Effector memory CD4-positive, alpha-beta T cell (primary cell): ENCODE data around the gene CEACAM8.
"Not testable (repeated sequence)": the region's sequence is repeated elsewhere in the genome, so short reads cannot be mapped to it uniquely, and the experiment has no call there.

ENCODE experiments used
- DNase-seq, 3 donors: peaks; one replicate each; pipeline ENCODE4 v3.0.0-alpha.2; 2020
- H3K27ac ChIP-seq: 2 replicates; pipeline ENCODE4 v1.7.0; 2013; ENCODE audit warnings: mild to moderate bottlenecking, low read length, moderate library complexity; ENCODE audit not compliant: insufficient read depth, poor library complexity, severe bottlenecking
- H3K27me3 ChIP-seq: replicated peaks from 2 replicates; pipeline ENCODE4 v1.7.0; 2013; ENCODE audit warnings: mild to moderate bottlenecking, low read length; ENCODE audit not compliant: insufficient read depth, control insufficient read depth, poor library complexity, severe bottlenecking
- H3K36me3 ChIP-seq: 2 replicates; pipeline ENCODE4 v1.7.0; 2013; ENCODE audit warnings: mild to moderate bottlenecking, low read length, moderate library complexity; ENCODE audit not compliant: control insufficient read depth, insufficient read depth
- H3K4me1 ChIP-seq: 2 replicates; pipeline ENCODE4 v1.7.0; 2013; ENCODE audit warnings: low read length, mild to moderate bottlenecking; ENCODE audit not compliant: control insufficient read depth, insufficient read depth, poor library complexity, severe bottlenecking
- H3K4me3 ChIP-seq: 2 replicates; pipeline ENCODE4 v1.7.0; 2013; ENCODE audit warnings: low read length, low read depth, mild to moderate bottlenecking; ENCODE audit not compliant: insufficient read depth, poor library complexity, severe bottlenecking
- H3K9me3 ChIP-seq: 2 replicates; pipeline ENCODE4 v1.7.0; 2013; ENCODE audit warnings: mild to moderate bottlenecking, low read length, moderate library complexity; ENCODE audit not compliant: control insufficient read depth

Gene CEACAM8

GRCh38 chr19:42557386-42557871, 37.3 kb downstream of the CEACAM8 start:
- not testable (repeated sequence) for DNase-seq, H3K27me3 ChIP-seq, H3K9me3 ChIP-seq, H3K4me1 ChIP-seq, H3K4me3 ChIP-seq, H3K27ac ChIP-seq, H3K36me3 ChIP-seq

GRCh38 chr19:42555801-42556200, 38.9 kb downstream of the CEACAM8 start:
- Histone ChIP-seq H3K27me3 (peaks cover 3% of the 10 kb centered on the region), H3K4me3 (no peak overlapping the region), H3K4me1 (no peaks in the 10 kb centered on the region), H3K27ac (no peak overlapping the region), H3K36me3 (no peaks in the 10 kb centered on the region), H3K9me3 (no peaks in the 10 kb centered on the region)
- no peak for DNase-seq

- Histone ChIP-seq H3K36me3 (no peaks in the 10 kb centered on the region), H3K27ac (no peak overlapping the region), H3K9me3 (no peaks in the 10 kb centered on the region), H3K4me1 (no peaks in the 10 kb centered on the region), H3K27me3 (peaks cover 3% of the 10 kb centered on the region), H3K4me3 (no peak overlapping the region)
- no peak for DNase-seq
These were observed 39.4 kb downstream of the CEACAM8 start for GRCh38 chr19:42555317-42555716.

GRCh38 chr19:42554046-42554575, 40.6 kb downstream of the CEACAM8 start:
- Histone ChIP-seq H3K9me3 (no peaks in the 10 kb centered on the region), H3K4me1 (no peaks in the 10 kb centered on the region), H3K36me3 (no peaks in the 10 kb centered on the region), H3K27ac (no peak overlapping the region), H3K27me3 (peaks cover 3% of the 10 kb centered on the region), H3K4me3 (no peak overlapping the region)
- DNase-seq, result no peak

GRCh38 chr19:42553292-42554045, 41.3 kb downstream of the CEACAM8 start:
- H3K4me1 ChIP-seq, result no peaks in the 10 kb centered on the region
- no peak for DNase-seq
- no peak overlapping the region for H3K4me3 ChIP-seq
- H3K27ac ChIP-seq, result no peak overlapping the region
- H3K36me3 ChIP-seq, result no peaks in the 10 kb centered on the region
- H3K27me3 ChIP-seq, result peaks cover 3% of the 10 kb centered on the region
- no peaks in the 10 kb centered on the region for H3K9me3 ChIP-seq

- Histone ChIP-seq H3K9me3 (no peaks in the 10 kb centered on the region), H3K4me1 (no peaks in the 10 kb centered on the region), H3K27ac (no peak overlapping the region), H3K4me3 (no peak overlapping the region), H3K27me3 (peaks cover 3% of the 10 kb centered on the region), H3K36me3 (no peaks in the 10 kb centered on the region)
- DNase-seq, result no peak
These were observed 42.3 kb downstream of the CEACAM8 start for GRCh38 chr19:42552086-42553065.

- not testable (repeated sequence) for H3K9me3 ChIP-seq, H3K27ac ChIP-seq, H3K36me3 ChIP-seq, H3K4me1 ChIP-seq, H3K27me3 ChIP-seq, DNase-seq, H3K4me3 ChIP-seq
These were observed 44.2 kb downstream of the CEACAM8 start for GRCh38 chr19:42550521-42550920.

- not testable (repeated sequence) for H3K27ac ChIP-seq, H3K4me3 ChIP-seq, DNase-seq, H3K9me3 ChIP-seq, H3K4me1 ChIP-seq, H3K36me3 ChIP-seq, H3K27me3 ChIP-seq
These were observed 45.7 kb downstream of the CEACAM8 start for GRCh38 chr19:42549067-42549466.

GRCh38 chr19:42548552-42548951, 46.2 kb downstream of the CEACAM8 start:
- Histone ChIP-seq H3K4me3 (no peak overlapping the region), H3K27me3 (no peaks in the 10 kb centered on the region), H3K36me3 (no peaks in the 10 kb centered on the region), H3K4me1 (no peaks in the 10 kb centered on the region), H3K9me3 (no peaks in the 10 kb centered on the region), H3K27ac (no peak overlapping the region)
- DNase-seq, result no peak

- Histone ChIP-seq H3K27ac (no peak overlapping the region), H3K4me1 (no peaks in the 10 kb centered on the region), H3K36me3 (no peaks in the 10 kb centered on the region), H3K4me3 (no peak overlapping the region), H3K27me3 (no peaks in the 10 kb centered on the region), H3K9me3 (no peaks in the 10 kb centered on the region)
- DNase-seq, result no peak
These were observed 46.8 kb downstream of the CEACAM8 start for GRCh38 chr19:42547929-42548328.
